Peyer's patch (tissue), 4 donors: ENCODE measurements around the gene CDA.

Experiments
- POLR2A ChIP-seq, 2 donors: fragments of 450-650 bp; IDR thresholded peaks; one replicate each; pipeline ENCODE4 v1.5.1; 2017; ENCODE audit warnings: antibody characterized with exemption in 2 of 2, mild to moderate bottlenecking in 2 of 2, moderate library complexity in 2 of 2
- TF ChIP-seq, protein P1 (sequence below), 6 experiments: fragments of 450-650 bp in 4 of 6; fragments of 200-600 bp in 2 of 6; sonication (generic) in 1 of 6; IDR thresholded peaks; one replicate each; pipeline ENCODE4 v1.5.1; 2017 to 2019; ENCODE audit warnings: antibody characterized with exemption in 6 of 6, mild to moderate bottlenecking in 3 of 6, moderate library complexity in 1 of 6

DNA sequence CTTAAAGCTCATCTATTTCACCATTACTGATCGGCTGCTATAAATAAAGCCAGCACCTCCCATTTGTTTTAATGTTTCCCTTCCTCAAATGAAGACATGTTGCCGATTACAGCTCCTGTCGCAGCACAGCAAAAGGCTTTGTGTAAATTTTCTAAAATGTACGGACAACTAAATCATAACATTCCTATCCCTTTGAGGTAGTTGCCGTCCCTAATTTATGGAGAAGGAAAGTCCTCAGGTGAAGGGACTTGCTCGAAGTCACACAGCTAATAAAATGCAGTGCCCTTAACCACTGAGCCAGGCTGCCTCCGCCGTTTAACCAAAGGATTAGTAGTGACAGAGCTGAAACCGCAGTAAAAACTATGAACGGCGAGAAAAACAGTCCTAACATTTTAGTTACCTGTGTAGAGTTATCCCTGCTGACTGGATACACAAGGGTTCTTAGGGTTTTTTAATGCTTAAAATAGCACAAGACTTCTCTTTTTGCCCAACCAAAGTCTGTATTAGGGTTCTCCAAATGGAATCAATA, 45.2 kb downstream of the CDA start:
- TF ChIP-seq, protein P1, sequence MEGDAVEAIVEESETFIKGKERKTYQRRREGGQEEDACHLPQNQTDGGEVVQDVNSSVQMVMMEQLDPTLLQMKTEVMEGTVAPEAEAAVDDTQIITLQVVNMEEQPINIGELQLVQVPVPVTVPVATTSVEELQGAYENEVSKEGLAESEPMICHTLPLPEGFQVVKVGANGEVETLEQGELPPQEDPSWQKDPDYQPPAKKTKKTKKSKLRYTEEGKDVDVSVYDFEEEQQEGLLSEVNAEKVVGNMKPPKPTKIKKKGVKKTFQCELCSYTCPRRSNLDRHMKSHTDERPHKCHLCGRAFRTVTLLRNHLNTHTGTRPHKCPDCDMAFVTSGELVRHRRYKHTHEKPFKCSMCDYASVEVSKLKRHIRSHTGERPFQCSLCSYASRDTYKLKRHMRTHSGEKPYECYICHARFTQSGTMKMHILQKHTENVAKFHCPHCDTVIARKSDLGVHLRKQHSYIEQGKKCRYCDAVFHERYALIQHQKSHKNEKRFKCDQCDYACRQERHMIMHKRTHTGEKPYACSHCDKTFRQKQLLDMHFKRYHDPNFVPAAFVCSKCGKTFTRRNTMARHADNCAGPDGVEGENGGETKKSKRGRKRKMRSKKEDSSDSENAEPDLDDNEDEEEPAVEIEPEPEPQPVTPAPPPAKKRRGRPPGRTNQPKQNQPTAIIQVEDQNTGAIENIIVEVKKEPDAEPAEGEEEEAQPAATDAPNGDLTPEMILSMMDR (IDR thresholded peaks at IDR 0.05), result no peak
- TF ChIP-seq POLR2A (IDR thresholded peaks at IDR 0.05), result no peak
